CD8-positive, alpha-beta memory T cell (primary cell): ENCODE measurements around the gene MDM4. TPM values are rescaled to one million over a fixed set of nuclear protein-coding genes. Genes with fewer than 3 reads are reported as not detected.
"Not testable (repeated sequence)": the region's sequence is repeated elsewhere in the genome, so short reads cannot be mapped to it uniquely, and the experiment has no call there.

Source experiments
- CTCF ChIA-PET: fragments of 350-600 bp; sonication (Branson Sonifier 250); formaldehyde crosslinking; loops from one replicate; lab custom pipeline; 2021; ENCODE audit warnings: antibody characterized with exemption; lab: Charles Lee
- POLR2A ChIA-PET: fragments of 350-600 bp; sonication (Branson Sonifier 250); formaldehyde crosslinking; loops from one replicate; lab custom pipeline; 2021; ENCODE audit warnings: antibody characterized with exemption; lab: Charles Lee
- DNase-seq, 5 donors: peaks; one replicate each; pipeline versions ENCODE4 v3.0.0 to v3.0.0-alpha.2; 2020 to 2022; ENCODE audit warnings: mixed read lengths in 1 of 5
- H3K27ac ChIP-seq: one replicate; pipeline ENCODE4 v1.7.0; 2013; ENCODE audit warnings: low read depth, mild to moderate bottlenecking, low read length, moderate library complexity
- H3K27me3 ChIP-seq: 2 replicates; pipeline ENCODE4 v1.7.0; 2013; ENCODE audit warnings: low read length, mild to moderate bottlenecking; ENCODE audit not compliant: insufficient read depth, poor library complexity, severe bottlenecking
- H3K36me3 ChIP-seq: 2 replicates; pipeline ENCODE4 v1.7.0; 2013; ENCODE audit warnings: mild to moderate bottlenecking, low read length, moderate library complexity; ENCODE audit not compliant: insufficient read depth
- H3K4me1 ChIP-seq: 2 replicates; pipeline ENCODE4 v1.7.0; 2013; ENCODE audit warnings: mild to moderate bottlenecking, low read length, moderate library complexity; ENCODE audit not compliant: insufficient read depth
- H3K4me3 ChIP-seq: 2 replicates; pipeline ENCODE4 v1.7.0; 2013; ENCODE audit warnings: mild to moderate bottlenecking, low read length
- H3K9me3 ChIP-seq: 2 replicates; pipeline ENCODE4 v1.7.0; 2013; ENCODE audit warnings: mild to moderate bottlenecking, low read length
- H3K27ac Mint-ChIP-seq, 8 donors: one replicate each; pipeline ENCODE4 v1.8.0; 2020 to 2021; ENCODE audit warnings: mixed read lengths in 8 of 8, mild to moderate bottlenecking in 6 of 8, inconsistent platforms in 3 of 8, moderate library complexity in 3 of 8
- H3K27me3 Mint-ChIP-seq, 2 donors: one replicate each; pipeline ENCODE4 v1.8.0; 2020 to 2021; ENCODE audit warnings: mixed read lengths in 2 of 2, mild to moderate bottlenecking in 1 of 2, moderate library complexity in 1 of 2
- H3K36me3 Mint-ChIP-seq, 3 donors: one replicate each; pipeline ENCODE4 v1.8.0; 2020 to 2021; ENCODE audit warnings: mixed read lengths in 3 of 3, inconsistent platforms in 1 of 3, mild to moderate bottlenecking in 1 of 3
- H3K4me1 Mint-ChIP-seq, 3 donors: one replicate each; pipeline ENCODE4 v1.8.0; 2020 to 2021; ENCODE audit warnings: mixed read lengths in 3 of 3, inconsistent platforms in 1 of 3, mild to moderate bottlenecking in 1 of 3
- H3K4me3 Mint-ChIP-seq, 7 donors: one replicate each; pipeline ENCODE4 v1.8.0; 2020 to 2021; ENCODE audit warnings: mixed read lengths in 7 of 7, mild to moderate bottlenecking in 6 of 7, moderate library complexity in 4 of 7, inconsistent platforms in 2 of 7
- H3K9me3 Mint-ChIP-seq, 5 donors: one replicate each; pipeline ENCODE4 v1.8.0; 2020 to 2022; ENCODE audit warnings: mixed read lengths in 5 of 5, mild to moderate bottlenecking in 3 of 5, moderate library complexity in 2 of 5, inconsistent platforms in 1 of 5
- polyA plus RNA-seq: library from polyadenylated mRNA; unstranded; fragments of 300-500 nt; fragmentation: Illumina TruSeq; gene quantifications from one replicate; pipeline ENCODE4 v1.2.3, GENCODE V29; 2021
- total RNA-seq, 2 experiments: library from RNA; stranded (reverse); gene quantifications; one replicate each; pipeline ENCODE4 v1.2.3, GENCODE V29; 2021

MDM4 gene
- total and polyA plus RNA-seq, 3 experiments from 2014 or later: 13.6 to 80.7 (median 80.7) TPM

DNA sequence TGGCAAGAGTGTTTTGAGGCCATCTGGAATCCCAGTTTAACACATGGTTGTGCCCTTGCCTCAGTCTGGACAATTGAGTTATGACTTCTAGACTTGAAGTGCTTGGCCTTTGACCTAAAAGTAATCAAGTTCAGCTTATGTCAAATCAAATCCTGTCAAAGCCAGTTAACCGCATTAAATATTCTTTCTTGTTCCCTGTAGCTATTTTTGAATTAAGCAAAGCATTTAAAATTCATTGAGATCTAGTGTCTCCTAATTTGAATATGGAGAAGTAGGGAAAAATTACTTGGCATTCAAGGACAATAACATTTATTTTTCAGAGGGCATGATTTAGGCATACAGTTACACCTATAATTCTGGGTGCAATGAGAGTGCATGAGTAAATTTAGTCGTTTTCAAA is 32.1 kb downstream of the MDM4 start:
- Histone ChIP-seq H3K4me3 (no peak overlapping the region), H3K4me1 (peaks cover 32% of the 10 kb centered on the region), H3K27ac (no peak overlapping the region), H3K27me3 (no peaks in the 10 kb centered on the region), H3K36me3 (peaks cover 48% of the 10 kb centered on the region), H3K9me3 (no peaks in the 10 kb centered on the region)
- Mint-ChIP-seq H3K4me1 (peaks cover 38 to 46% (median 43%) of the 10 kb centered on the region in 3 donors), H3K9me3 (no peaks in the 10 kb centered on the region), H3K27ac (peak overlapping the region in 1 of 8 donors; percentile 21), H3K4me3 (no peak overlapping the region), H3K36me3 (peaks cover 30 to 84% (median 36%) of the 10 kb centered on the region in 3 donors), H3K27me3 (peaks cover 0 to 1% of the 10 kb centered on the region in 2 donors)
- ChIA-PET POLR2A (interaction anchor here (0.6 kb wide), 1 partner anchor 738 kb away, joined by 8 read pairs; no protein-coding TSS in a partner anchor), CTCF (no interaction called here)
- DNase-seq: no peak

DNA sequence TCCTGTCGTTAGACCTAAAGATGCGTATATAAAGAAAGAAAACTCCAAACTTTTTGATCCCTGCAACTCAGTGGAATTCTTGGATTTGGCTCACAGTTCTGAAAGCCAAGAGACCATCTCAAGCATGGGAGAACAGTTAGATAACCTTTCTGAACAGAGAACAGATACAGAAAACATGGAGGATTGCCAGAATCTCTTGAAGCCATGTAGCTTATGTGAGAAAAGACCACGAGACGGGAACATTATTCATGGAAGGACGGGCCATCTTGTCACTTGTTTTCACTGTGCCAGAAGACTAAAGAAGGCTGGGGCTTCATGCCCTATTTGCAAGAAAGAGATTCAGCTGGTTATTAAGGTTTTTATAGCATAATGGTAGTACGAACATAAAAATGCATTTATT is 33.1 kb downstream of the MDM4 start:
- Histone ChIP-seq H3K27me3 (no peaks in the 10 kb centered on the region), H3K9me3 (no peaks in the 10 kb centered on the region), H3K4me1 (peaks cover 29% of the 10 kb centered on the region), H3K4me3 (no peak overlapping the region), H3K36me3 (peaks cover 44% of the 10 kb centered on the region), H3K27ac (no peak overlapping the region)
- Mint-ChIP-seq H3K27ac (peak overlapping the region in 2 of 8 donors; percentile 33 to 55), H3K4me1 (peaks cover 36 to 46% (median 39%) of the 10 kb centered on the region in 3 donors), H3K27me3 (peaks cover 0 to 1% of the 10 kb centered on the region in 2 donors), H3K9me3 (no peaks in the 10 kb centered on the region), H3K36me3 (peaks cover 24 to 83% (median 32%) of the 10 kb centered on the region in 3 donors), H3K4me3 (no peak overlapping the region)
- CTCF ChIA-PET: interaction anchor here (0.7 kb wide), 1 partner anchor 258 kb away, joined by 3 read pairs; no protein-coding TSS in a partner anchor
- POLR2A ChIA-PET: no interaction called here
- no peak for DNase-seq

DNA sequence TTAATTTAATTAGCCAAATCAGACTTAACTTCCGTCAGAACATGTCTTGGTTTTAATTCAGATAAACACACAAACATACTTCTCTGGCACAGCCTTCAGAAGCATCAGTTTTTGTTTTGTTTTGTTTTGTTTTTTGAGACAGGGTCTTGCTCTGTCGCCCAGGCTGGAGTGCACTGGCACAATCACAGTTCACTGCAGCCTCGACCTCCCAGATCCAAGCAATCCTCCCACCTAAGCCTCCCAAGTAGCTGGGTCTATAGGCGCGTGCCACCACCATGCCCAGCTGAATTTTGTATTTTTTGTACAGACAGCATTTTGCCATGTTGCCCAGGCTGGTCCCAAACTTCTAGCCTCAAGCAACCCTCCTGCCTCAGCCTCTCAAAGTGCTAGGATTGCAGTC is 34.7 kb downstream of the MDM4 start:
- CTCF ChIA-PET: interaction anchor here (0.7 to 1.3 kb wide), 3 partner anchors 11 to 104 kb away, joined by 3 to 7 read pairs (median 4); no protein-coding TSS in a partner anchor
- H3K4me1 ChIP-seq: peaks cover 18% of the 10 kb centered on the region
- H3K4me1 Mint-ChIP-seq: peaks cover 22 to 33% (median 25%) of the 10 kb centered on the region in 3 donors
- no peaks in the 10 kb centered on the region for H3K9me3 Mint-ChIP-seq
- no peaks in the 10 kb centered on the region for H3K9me3 ChIP-seq
- H3K27ac ChIP-seq: no peak overlapping the region
- peaks cover 17 to 76% (median 30%) of the 10 kb centered on the region in 3 donors for H3K36me3 Mint-ChIP-seq
- POLR2A ChIA-PET: no interaction called here
- H3K4me3 Mint-ChIP-seq: no peak overlapping the region
- peak overlapping the region in 2 of 8 donors; percentile 30 to 76 for H3K27ac Mint-ChIP-seq
- H3K36me3 ChIP-seq: peaks cover 47% of the 10 kb centered on the region
- peaks cover 0 to 1% of the 10 kb centered on the region in 2 donors for H3K27me3 Mint-ChIP-seq
- H3K4me3 ChIP-seq: no peak overlapping the region
- no peaks in the 10 kb centered on the region for H3K27me3 ChIP-seq
- DNase-seq: no peak

DNA sequence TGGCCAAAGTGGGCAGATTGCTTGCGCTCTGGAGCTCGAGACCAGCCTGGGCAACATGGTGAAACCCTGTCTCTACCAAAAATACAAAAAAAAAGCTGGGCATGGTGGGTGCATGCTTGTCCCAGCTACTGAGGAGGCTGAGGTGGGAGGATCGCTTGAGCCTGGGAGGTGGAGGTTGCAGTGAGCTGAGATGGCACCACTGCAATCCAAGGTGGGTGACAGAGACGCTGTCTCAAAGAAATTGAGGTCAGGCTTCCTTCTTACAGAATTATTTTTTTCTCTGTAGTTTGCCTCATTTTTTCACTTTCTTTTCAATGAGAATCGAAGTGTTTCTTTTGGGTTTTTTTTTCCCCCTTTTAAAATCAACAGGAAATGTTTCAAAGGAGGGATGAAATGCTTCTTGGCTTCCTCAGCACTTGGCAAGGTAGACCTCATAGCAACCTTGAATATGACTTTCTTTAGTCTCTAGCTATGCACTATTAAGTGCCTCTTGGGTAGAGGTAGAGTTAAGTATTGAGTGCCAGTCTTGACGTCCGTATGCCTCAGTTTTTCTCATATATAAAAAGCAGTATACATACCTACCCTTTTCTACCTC is 40.3 kb downstream of the MDM4 start:
- no peaks in the 10 kb centered on the region for H3K27me3 Mint-ChIP-seq
- POLR2A ChIA-PET: interaction anchor here (0.5 to 0.9 kb wide), 2 partner anchors 9 to 48 kb away, joined by 3 read pairs; no protein-coding TSS in a partner anchor
- Histone ChIP-seq H3K36me3 (peaks cover 14% of the 10 kb centered on the region), H3K9me3 (no peaks in the 10 kb centered on the region), H3K27me3 (no peaks in the 10 kb centered on the region), H3K4me1 (peaks cover 24% of the 10 kb centered on the region), H3K27ac (no peak overlapping the region), H3K4me3 (no peak overlapping the region)
- peak overlapping the region in 5 of 8 donors; percentile 26 to 59 (median 45) for H3K27ac Mint-ChIP-seq
- peaks cover 7 to 65% (median 11%) of the 10 kb centered on the region in 3 donors for H3K36me3 Mint-ChIP-seq
- no peaks in the 10 kb centered on the region for H3K9me3 Mint-ChIP-seq
- CTCF ChIA-PET: interaction anchor here (0.6 to 1.6 kb wide), 3 partner anchors 9 to 50 kb away, joined by 3 to 6 read pairs (median 5); no protein-coding TSS in a partner anchor
- peaks cover 27 to 31% (median 27%) of the 10 kb centered on the region in 3 donors for H3K4me1 Mint-ChIP-seq
- DNase-seq: peak in 1 of 5 donors; percentile 57
- no peak overlapping the region for H3K4me3 Mint-ChIP-seq

DNA sequence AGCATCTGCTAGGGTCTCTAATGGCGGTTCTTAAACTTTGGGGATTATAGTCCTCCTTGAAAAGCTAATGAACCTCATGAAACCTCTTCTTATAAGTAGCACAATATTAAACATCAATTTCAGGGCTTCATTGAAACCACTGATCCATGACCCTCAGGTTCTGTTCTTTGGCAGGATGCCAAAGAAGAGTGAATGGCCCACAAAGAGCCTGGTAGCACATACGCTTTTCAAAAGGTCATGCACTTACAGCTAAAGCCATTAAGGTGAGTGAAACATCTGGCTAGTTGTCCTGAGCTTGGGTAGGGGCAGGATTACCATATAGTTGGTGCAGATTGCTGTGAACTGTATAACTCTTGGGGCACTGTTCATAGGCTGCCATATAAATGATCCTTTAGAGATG is 42.3 kb downstream of the MDM4 start:
- Mint-ChIP-seq H3K36me3 (peaks cover 1 to 67% (median 16%) of the 10 kb centered on the region in 3 donors), H3K9me3 (no peaks in the 10 kb centered on the region), H3K27ac (peak overlapping the region in 1 of 8 donors; percentile 17), H3K4me1 (peaks cover 28 to 35% (median 33%) of the 10 kb centered on the region in 3 donors), H3K4me3 (no peak overlapping the region), H3K27me3 (no peaks in the 10 kb centered on the region)
- ChIA-PET POLR2A (no interaction called here), CTCF (no interaction called here)
- Histone ChIP-seq H3K36me3 (peaks cover 7% of the 10 kb centered on the region), H3K4me3 (no peak overlapping the region), H3K27me3 (no peaks in the 10 kb centered on the region), H3K9me3 (no peaks in the 10 kb centered on the region), H3K27ac (no peak overlapping the region), H3K4me1 (peaks cover 31% of the 10 kb centered on the region)
- no peak for DNase-seq

DNA sequence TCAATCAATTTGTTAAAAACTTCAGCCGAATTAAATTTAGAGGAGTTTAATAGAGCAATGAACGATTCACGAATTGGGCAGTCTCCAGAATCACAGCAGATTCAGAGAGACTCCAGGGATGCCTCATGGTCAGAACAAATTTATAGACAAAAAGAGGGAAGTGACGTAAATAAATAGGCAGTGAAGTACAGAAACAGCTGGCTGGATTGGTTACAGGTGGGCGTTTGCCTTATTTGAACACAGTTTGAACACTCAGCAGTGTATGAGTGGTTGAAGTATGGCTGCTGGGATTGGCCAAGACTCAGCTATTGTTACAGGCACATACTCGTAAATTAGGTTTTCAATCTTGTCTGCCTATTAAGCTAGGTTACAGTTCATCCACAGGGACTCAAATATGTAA is 43.8 kb downstream of the MDM4 start:
- H3K4me3 Mint-ChIP-seq, H3K4me3 ChIP-seq, H3K9me3 ChIP-seq, POLR2A ChIA-PET, H3K27me3 Mint-ChIP-seq, DNase-seq, H3K27me3 ChIP-seq, H3K9me3 Mint-ChIP-seq, H3K36me3 ChIP-seq, H3K27ac ChIP-seq: not testable (repeated sequence)
- Mint-ChIP-seq H3K4me1 (peaks cover 33 to 45% (median 38%) of the 10 kb centered on the region in 3 donors), H3K36me3 (peaks cover 0 to 61% (median 17%) of the 10 kb centered on the region in 3 donors), H3K27ac (peak overlapping the region in 1 of 8 donors; percentile 90)
- CTCF ChIA-PET: interaction anchor here (1.2 kb wide), 2 partner anchors 14 to 15 kb away, joined by 3 read pairs; no protein-coding TSS in a partner anchor
- H3K4me1 ChIP-seq: peaks cover 30% of the 10 kb centered on the region

DNA sequence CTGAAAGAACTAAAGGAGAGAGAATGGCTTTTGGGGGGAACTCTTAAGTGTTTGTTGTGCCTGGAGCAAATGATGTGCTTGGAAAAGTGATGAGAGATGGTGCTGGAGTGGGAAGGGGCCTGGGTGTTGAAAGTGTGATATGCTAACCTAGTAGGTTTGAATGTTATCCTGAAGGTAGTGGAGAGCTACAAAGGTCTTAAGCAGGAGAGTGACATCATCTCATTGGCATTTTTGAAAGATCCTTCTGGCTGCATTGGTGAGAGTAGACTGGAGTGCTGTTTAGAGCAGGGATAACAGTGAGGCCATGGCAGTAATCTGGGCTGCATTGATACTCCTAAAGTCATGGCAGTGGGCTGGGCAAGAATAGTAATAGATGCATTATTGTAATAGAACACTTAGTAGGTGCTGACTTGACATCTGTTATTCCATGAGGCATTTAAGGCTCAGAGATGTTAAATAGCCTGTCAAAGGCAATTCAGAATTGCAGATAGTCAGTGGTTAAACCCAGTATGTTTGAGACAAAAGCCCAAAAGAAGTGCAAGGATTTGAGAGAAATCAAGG is 44.5 kb downstream of the MDM4 start:
- Histone ChIP-seq H3K4me3 (no peak overlapping the region), H3K27ac (no peak overlapping the region), H3K27me3 (no peaks in the 10 kb centered on the region), H3K4me1 (peaks cover 37% of the 10 kb centered on the region), H3K36me3 (no peaks in the 10 kb centered on the region), H3K9me3 (no peaks in the 10 kb centered on the region)
- no peaks in the 10 kb centered on the region for H3K9me3 Mint-ChIP-seq
- no peaks in the 10 kb centered on the region for H3K27me3 Mint-ChIP-seq
- ChIA-PET POLR2A (interaction anchor here (0.7 kb wide), 1 partner anchor 231 kb away, joined by 7 read pairs; no protein-coding TSS in a partner anchor), CTCF (interaction anchor here (1.2 kb wide), 1 partner anchor 16 kb away, joined by 3 read pairs; no protein-coding TSS in a partner anchor)
- H3K4me3 Mint-ChIP-seq: no peak overlapping the region
- H3K4me1 Mint-ChIP-seq: peaks cover 36 to 51% (median 45%) of the 10 kb centered on the region in 3 donors
- H3K36me3 Mint-ChIP-seq: peaks cover 0 to 63% (median 17%) of the 10 kb centered on the region in 3 donors
- H3K27ac Mint-ChIP-seq: peak overlapping the region in 6 of 8 donors; percentile 6 to 56 (median 26)
- DNase-seq: no peak
